Activated T-cell treated with anti-CD3 and anti-CD28 coated beads, Interleukin-2, amount 50 U/mL, for 4 hours (primary cell): ENCODE measurements around the gene XPO1. TPM values are rescaled to one million over a fixed set of nuclear protein-coding genes. Genes with fewer than 3 reads are reported as not detected.
"Not testable (repeated sequence)": the region's sequence is repeated elsewhere in the genome, so short reads cannot be mapped to it uniquely, and the experiment has no call there.

Experiments used
- ATAC-seq, 2 donors: fragments of 200-7000 bp; cut with Tn5 transposase; one replicate each; pipeline ENCODE4 v1.10.0; 2021
- DNase-seq: peaks from one replicate; pipeline ENCODE4 v3.0.0-alpha.2; 2020
- H3K27me3 Mint-ChIP-seq: one replicate; pipeline ENCODE4 v1.8.0; 2021; ENCODE audit warnings: low read depth, mixed read lengths
- H3K36me3 Mint-ChIP-seq: one replicate; pipeline ENCODE4 v1.8.0; 2022; ENCODE audit warnings: mixed read lengths; ENCODE audit not compliant: insufficient read depth
- H3K4me1 Mint-ChIP-seq: one replicate; pipeline ENCODE4 v1.8.0; 2021; ENCODE audit warnings: low read depth, mixed read lengths
- H3K4me3 Mint-ChIP-seq: one replicate; pipeline ENCODE4 v1.8.0; 2021; ENCODE audit warnings: mild to moderate bottlenecking, moderate library complexity, mixed read lengths
- H3K9me3 Mint-ChIP-seq: one replicate; pipeline ENCODE4 v1.8.0; 2021; ENCODE audit warnings: mixed read lengths
- total RNA-seq, 3 donors: library from RNA; stranded (reverse); gene quantifications; one replicate each; pipeline ENCODE4 v1.2.1, GENCODE V29; 2021

The XPO1 gene
- total RNA-seq, 3 donors from 2014 or later = 184 to 211 (median 196) TPM

GRCh38 chr2:61510674-61511671, 27.2 kb downstream of the XPO1 start:
- Mint-ChIP-seq H3K4me1 (peaks cover 14% of the 10 kb centered on the region), H3K27me3 (no peaks in the 10 kb centered on the region), H3K4me3 (no peak overlapping the region), H3K36me3 (peaks cover 23% of the 10 kb centered on the region), H3K9me3 (no peaks in the 10 kb centered on the region)
- ATAC-seq (no peak), DNase-seq (no peak)

DNA sequence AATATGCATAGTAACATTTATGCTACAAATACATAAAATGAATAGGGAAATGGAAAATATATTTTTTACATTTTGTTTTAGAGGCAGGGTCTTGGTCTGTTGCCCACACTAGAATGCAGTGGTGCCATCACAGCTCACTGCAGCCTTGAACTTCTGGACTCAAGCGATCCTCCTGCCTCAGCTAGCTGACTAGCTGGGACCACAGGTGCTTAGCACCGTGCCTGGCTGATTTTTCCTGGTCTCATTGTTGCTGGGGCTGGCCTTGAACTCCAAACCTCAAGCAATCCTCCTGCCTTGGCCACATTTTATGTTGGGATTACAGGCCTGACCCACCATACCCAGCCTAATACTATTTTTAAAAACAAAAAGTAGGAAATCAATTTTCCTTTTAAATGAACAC, 33.2 kb downstream of the XPO1 start:
- ATAC-seq (no peak), DNase-seq (no peak)
- Mint-ChIP-seq H3K4me1 (peaks cover 12% of the 10 kb centered on the region), H3K4me3 (no peak overlapping the region), H3K27me3 (no peaks in the 10 kb centered on the region), H3K36me3 (peaks cover 12% of the 10 kb centered on the region), H3K9me3 (no peaks in the 10 kb centered on the region)

DNA sequence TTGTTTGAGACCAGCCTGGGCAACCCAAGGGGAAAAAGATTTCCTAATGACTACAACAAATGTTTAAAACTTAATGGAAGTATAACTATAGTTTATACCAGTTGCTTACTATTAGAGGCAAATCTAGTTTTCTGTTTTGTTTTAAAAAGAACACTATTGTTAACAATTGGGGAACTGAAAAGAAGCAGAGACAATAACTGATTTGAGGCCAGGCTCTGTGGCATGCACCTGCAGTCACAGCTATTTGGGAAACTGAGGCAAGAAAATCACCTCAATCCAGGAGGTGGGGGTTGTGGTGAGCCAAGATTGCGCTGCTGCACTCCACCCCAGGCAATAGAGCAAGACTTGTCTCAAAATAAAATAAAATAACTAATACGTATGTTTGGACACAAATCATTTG, 39.1 kb downstream of the XPO1 start:
- Mint-ChIP-seq H3K4me3 (no peak overlapping the region), H3K4me1 (peaks cover 5% of the 10 kb centered on the region), H3K36me3 (peaks cover 20% of the 10 kb centered on the region), H3K27me3 (no peaks in the 10 kb centered on the region), H3K9me3 (no peaks in the 10 kb centered on the region)
- DNase-seq (no peak), ATAC-seq (no peak)

DNA sequence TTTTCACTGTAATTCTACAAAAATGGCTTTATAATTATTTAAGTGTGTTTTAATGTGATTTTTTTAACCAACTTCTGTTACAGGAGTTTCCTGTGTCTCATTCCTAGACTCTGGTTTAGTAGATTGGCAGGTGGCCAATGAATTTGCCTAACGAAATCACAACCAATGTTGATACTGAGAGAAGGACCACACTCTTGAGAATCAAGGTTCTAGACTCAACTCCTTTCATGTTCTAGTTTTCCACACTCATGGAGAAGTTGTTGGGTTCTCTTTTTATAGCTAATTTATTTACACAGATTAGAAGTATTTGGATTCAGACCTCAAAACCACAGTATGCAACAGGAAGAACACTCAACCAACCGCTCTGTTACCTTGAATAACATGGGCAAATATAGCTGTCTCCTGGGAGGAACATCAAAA, 44.6 kb downstream of the XPO1 start:
- ATAC-seq = peak; percentile 62 to 73
- peaks cover 43% of the 10 kb centered on the region for H3K36me3 Mint-ChIP-seq
- H3K4me3 Mint-ChIP-seq = no peak overlapping the region

DNA sequence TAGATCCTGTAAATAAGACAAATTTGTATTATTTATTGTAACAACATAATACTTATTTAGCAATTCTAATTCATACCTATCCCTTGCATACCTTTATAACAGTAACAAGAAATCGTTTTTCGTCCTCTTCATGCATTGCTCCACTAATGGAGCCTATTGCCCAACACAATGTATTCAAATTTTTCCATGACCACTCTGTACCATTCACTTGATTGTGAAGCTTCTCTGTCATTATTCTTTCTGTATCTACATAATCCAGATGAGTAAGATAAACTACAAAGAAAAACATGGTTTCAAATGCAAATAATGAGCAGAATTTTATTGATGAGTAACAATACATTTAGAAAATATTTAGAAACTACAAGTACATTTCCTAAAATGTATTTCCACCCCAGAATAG, 45.7 kb downstream of the XPO1 start:
- Mint-ChIP-seq H3K9me3 (no peaks in the 10 kb centered on the region), H3K4me3 (no peak overlapping the region), H3K4me1 (peaks cover 18% of the 10 kb centered on the region), H3K36me3 (peaks cover 48% of the 10 kb centered on the region), H3K27me3 (no peaks in the 10 kb centered on the region)
- no peak for ATAC-seq
- no peak for DNase-seq

More for the DNA sequence above, 44.6 kb downstream of the XPO1 start:
- Mint-ChIP-seq H3K9me3 (no peaks in the 10 kb centered on the region), H3K4me1 (peaks cover 18% of the 10 kb centered on the region), H3K27me3 (no peaks in the 10 kb centered on the region)
- DNase-seq = no peak

DNA sequence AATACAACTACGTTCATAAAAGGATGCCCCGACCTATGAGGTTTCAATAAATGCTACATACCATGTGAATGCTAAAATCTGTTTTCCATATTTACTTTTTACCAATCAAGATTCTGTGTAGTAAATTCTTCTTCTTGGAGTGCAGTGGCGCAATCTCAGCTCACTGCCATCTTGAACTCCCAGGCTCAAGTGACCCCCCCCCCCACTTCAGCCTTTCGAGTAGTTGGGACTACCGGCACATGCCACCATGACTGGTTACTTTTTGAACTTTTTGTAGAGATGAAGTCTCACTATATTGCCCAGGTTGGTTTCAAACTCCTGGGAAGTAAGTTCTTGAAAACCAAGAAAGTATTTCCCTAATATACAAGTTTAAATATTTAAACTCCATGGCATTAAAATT, 52.9 kb downstream of the XPO1 start:
- ATAC-seq (no peak), DNase-seq (no peak)
- no peaks in the 10 kb centered on the region for H3K4me1 Mint-ChIP-seq
- H3K4me3 Mint-ChIP-seq = no peak overlapping the region
- H3K27me3 Mint-ChIP-seq = no peaks in the 10 kb centered on the region
- peaks cover 38% of the 10 kb centered on the region for H3K36me3 Mint-ChIP-seq
- H3K9me3 Mint-ChIP-seq = no peaks in the 10 kb centered on the region

DNA sequence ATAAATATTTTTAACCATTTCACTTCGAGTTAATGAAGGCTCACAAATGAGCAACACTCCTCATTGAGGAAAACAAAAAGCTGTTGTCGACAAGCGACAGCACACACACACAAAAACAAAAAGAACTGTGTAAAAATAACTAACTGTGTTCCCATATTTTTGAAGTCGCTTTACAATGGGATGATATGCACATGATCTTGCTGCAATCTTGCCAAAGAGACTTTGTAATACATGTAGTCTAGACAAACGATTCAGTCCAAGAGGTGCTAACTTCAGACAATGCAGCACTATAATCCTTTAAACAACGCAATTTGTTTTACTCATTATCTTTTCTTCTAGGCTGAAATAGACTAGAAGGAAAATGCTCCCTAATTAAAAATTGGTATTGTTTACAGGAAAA, 60.1 kb downstream of the XPO1 start:
- DNase-seq (no peak), ATAC-seq (no peak)

DNA sequence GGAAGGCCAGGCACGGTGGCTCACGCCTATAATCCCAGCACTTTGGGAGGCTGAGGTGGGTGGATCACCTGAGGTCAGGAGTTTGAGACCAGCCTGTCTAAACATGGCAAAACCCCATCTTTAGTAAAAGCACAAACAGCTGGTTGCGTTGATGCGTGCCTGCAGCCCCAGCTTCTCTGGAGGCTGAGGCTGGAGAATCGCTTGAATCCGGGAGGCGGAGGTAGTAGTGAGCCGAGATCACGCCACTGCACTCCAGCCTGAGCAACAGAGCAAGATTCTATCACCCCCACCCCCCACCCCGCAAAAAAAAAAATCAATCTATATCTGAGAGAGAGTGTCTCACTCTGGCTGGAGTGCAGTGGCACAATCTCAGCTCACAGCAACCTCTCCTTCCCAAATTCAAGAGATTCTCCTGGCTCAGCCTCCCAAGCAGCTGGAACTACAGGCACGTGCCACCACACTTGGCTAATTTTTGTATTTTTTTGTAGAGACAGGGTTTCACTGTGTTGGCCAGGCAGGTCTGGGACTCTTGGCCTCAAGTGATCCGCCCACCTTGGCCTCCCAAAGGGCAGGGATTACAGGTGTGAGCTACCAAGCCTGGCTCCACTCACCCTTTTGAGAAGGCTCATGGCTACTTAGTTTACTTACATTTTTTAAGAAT, 61.1 kb downstream of the XPO1 start:
- ATAC-seq, H3K4me3 Mint-ChIP-seq, DNase-seq, H3K9me3 Mint-ChIP-seq, H3K27me3 Mint-ChIP-seq, H3K4me1 Mint-ChIP-seq: not testable (repeated sequence)
- H3K36me3 Mint-ChIP-seq = peaks cover 21% of the 10 kb centered on the region

More for the DNA sequence above, 60.1 kb downstream of the XPO1 start:
- Mint-ChIP-seq H3K36me3 (peaks cover 24% of the 10 kb centered on the region), H3K9me3 (no peaks in the 10 kb centered on the region), H3K27me3 (no peaks in the 10 kb centered on the region), H3K4me1 (no peaks in the 10 kb centered on the region), H3K4me3 (no peak overlapping the region)

DNA sequence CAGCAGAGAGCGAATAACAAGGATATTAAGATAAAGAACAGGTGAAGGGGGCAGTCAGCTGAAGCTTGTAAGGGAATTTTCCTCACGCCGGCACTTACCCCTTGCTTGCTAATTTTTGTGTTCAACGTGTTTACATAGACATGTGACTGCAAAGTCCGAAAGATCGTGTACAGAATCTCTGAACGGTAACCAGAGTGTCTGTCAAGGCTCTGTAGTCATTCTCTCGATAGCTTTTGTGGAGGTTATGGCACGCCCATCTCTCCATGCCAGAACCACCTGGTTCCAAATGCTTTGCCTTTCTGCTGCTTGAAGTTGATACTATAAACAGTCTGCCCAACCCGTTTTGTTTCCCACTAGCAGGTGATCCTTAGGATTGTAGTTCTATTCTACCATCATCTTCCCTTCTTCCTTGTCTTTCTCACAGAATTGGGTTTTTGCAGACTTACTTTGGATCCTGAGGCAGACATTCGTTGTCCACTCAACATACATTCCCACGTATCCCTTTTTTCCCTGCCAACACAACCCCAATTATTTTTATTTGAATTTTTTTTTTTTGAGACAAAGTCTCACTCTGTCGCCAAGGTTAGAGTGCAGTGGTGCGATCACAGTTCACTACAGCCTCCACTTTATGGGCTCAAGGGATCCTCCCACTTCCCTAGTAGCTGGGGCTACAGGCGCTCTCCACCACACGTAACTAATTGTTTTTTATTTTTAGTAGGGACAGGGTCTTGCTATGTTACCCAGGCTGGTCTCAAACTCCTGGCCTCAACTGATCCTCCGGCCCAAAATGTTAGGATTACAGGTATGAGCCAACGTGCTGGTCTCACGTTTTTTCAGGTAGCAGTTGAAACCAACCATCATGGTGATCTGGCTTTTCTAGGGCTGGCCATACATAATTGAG, 66.0 kb downstream of the XPO1 start:
- no peaks in the 10 kb centered on the region for H3K27me3 Mint-ChIP-seq
- H3K9me3 Mint-ChIP-seq = no peaks in the 10 kb centered on the region
- H3K4me3 Mint-ChIP-seq = peak overlapping the region; percentile 95
- H3K4me1 Mint-ChIP-seq = peaks cover 32% of the 10 kb centered on the region
- ATAC-seq (no peak), DNase-seq (peak; percentile 9)
- peaks cover 2% of the 10 kb centered on the region for H3K36me3 Mint-ChIP-seq

DNA sequence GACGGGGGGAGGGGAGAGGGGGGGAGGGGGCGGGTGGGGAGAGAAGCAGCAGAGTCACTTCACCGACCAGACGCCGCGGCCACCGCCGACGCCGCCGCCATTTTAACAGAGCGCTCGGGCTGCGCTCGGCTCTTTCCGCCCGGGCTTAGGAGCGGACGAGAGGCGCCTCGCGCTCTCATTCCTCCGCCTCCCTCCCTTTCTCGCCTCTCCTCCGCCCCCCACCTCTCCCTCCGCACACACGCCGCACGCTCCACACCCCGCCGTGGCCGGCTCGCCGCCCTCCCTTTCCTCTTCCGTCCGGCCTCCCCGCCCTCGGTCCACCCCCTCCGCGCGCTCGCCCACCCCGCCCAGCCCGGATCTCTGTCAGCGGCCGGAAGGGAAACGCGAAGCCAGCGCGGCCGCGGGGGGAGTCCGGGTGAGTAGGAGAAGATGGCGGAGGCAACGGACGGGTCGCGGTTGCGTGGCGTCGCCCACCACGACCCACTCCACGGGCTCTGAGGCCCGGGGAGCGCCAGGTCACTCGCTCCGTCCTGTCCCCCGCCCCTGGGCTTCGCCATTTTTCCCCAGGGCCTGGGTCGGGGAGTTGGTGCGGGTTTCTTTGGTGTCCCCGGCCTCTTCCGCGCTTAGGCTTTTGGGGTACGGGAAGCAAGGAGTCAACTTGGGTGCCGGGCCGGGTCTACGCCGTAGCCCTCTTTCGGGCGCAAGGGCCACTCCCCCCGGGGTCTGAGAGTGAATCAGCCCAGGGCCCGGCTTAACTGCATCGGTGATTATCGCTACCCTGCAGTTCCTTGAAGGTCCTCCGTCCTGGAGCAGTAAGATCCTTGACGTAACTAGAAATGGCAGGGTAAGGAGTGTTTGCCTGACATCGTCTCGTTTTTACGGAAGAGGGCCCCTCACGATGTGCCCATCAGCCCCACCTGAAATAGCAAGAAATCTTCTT, 66.9 kb downstream of the XPO1 start, which contains the start of gene USP34:
USP34 (minus strand) TSS at position 123 of the 940 bp plus-strand sequence. CDS start 395 bp downstream, outside the sequence.
- ATAC-seq (peak; percentile 88 to 91), DNase-seq (peak; percentile 84)
- Mint-ChIP-seq H3K36me3 (no peaks in the 10 kb centered on the region), H3K9me3 (no peaks in the 10 kb centered on the region), H3K4me1 (peaks cover 35% of the 10 kb centered on the region), H3K27me3 (no peaks in the 10 kb centered on the region), H3K4me3 (peak within 1 kb of the TSS; percentile 95)

- H3K4me1 Mint-ChIP-seq = peaks cover 40% of the 10 kb centered on the region
- peak; percentile 81 for DNase-seq
- H3K4me3 Mint-ChIP-seq = peak overlapping the region; percentile 91
Measured at GRCh38 chr2:61470122-61470951, 67.8 kb downstream of the XPO1 start.

DNA sequence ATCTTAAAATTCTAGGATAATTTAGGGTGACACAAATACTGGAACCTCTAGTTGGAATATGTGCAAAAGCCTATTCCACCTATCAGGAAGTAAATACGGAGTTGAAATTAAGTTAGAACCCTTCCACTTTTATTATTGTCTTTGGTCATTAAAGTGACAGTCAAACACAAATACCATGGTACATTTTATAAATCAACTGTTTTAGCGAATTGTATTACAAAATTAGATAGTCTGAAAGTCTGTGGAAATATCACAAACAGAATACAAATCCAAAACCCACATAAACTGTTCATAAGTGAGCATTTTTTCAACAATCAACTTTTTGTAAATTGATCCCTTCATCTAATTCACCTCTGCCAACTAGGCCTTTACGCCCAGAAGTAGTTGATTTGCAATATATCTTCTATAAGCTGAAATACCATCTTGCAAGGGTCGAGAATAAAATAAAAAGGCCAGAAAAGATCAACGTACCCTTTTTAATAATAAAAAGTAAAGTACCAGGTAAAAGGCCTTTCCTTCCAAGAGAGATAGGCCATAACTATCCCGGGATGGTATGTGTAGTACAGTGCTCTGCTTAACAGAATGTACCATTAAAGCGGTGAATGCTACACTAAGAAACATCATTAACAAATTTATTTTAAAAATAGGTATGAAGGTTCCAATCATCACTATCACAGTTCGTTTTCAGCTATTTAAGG, 68.6 kb downstream of the XPO1 start:
- H3K9me3 Mint-ChIP-seq = no peaks in the 10 kb centered on the region
- ATAC-seq (no peak), DNase-seq (no peak)
- H3K4me3 Mint-ChIP-seq = peak overlapping the region; percentile 91
- H3K4me1 Mint-ChIP-seq = peaks cover 47% of the 10 kb centered on the region
- no peaks in the 10 kb centered on the region for H3K27me3 Mint-ChIP-seq
- no peaks in the 10 kb centered on the region for H3K36me3 Mint-ChIP-seq

More at GRCh38 chr2:61470122-61470951, 67.8 kb downstream of the XPO1 start:
- peak; percentile 49 to 57 for ATAC-seq
- Mint-ChIP-seq H3K9me3 (no peaks in the 10 kb centered on the region), H3K27me3 (no peaks in the 10 kb centered on the region), H3K36me3 (no peaks in the 10 kb centered on the region)
